Measurements from ENCODE around the gene LCORL.
"Not testable (repeated sequence)": the region's sequence is repeated elsewhere in the genome, so short reads cannot be mapped to it uniquely, and the experiment has no call there.

LCORL gene

DNA sequence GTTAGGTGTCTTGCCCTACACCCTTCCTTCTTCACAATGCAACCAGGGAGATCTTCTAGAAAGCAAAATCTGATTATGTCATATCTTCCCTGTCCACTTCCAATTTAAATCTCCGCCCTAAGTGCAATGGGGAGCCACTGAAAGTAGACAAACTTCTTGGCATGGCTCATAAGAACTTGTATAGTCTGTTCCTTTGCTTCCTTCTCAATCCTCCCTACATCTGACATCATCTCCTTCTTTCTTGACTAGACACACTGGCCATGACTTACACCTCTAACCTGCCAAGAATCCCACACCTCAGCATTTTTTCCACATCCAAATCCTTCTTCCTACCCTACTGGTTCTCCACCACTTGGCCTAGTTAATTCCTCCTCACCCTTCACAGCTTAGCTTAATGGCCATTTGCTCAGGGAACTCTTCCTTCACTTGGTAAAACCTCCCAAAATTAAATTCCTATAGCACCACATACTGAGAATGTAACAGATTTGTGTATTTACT is 155.6 kb downstream of the LCORL start:
- Histone ChIP-seq H3K36me3 (replicated peaks; ENCODE audit: insufficient read depth, low read length) (no peaks in the 10 kb centered on the region), H3K27ac (ENCODE audit: low read length) (no peak overlapping the region), H3K4me2 (ENCODE audit: low read depth, low read length) (no peak overlapping the region), H3F3A (ENCODE audit: insufficient read depth, low read length) (no peaks in the 10 kb centered on the region), H3K9me3 (replicated peaks; ENCODE audit: insufficient read depth, low read length) (no peaks in the 10 kb centered on the region), H4K20me1 (ENCODE audit: insufficient read depth, low read length) (no peaks in the 10 kb centered on the region), H3K9me2 (replicated peaks; ENCODE audit: insufficient read depth, low read length) (no peaks in the 10 kb centered on the region), H3K79me2 (ENCODE audit: low read length) (no peaks in the 10 kb centered on the region), H3K4me1 (ENCODE audit: low read length) (no peaks in the 10 kb centered on the region), H3K27me3 (replicated peaks; ENCODE audit: insufficient read depth, low read length) (no peaks in the 10 kb centered on the region), H3K9ac (ENCODE audit: low read length) (no peak overlapping the region), H2AFZ (ENCODE audit: low read length) (no peak overlapping the region), H3K4me3 (ENCODE audit: low read length) (no peak overlapping the region)
- TF ChIP-seq EZH2 (optimal IDR thresholded peaks at IDR 0.05; ENCODE audit: low read depth, low read length) (no peak), EZH2phosphoT487 (IDR thresholded peaks at IDR 0.05; ENCODE audit: low read length) (no peak)
- TF ChIP-seq, protein P1, sequence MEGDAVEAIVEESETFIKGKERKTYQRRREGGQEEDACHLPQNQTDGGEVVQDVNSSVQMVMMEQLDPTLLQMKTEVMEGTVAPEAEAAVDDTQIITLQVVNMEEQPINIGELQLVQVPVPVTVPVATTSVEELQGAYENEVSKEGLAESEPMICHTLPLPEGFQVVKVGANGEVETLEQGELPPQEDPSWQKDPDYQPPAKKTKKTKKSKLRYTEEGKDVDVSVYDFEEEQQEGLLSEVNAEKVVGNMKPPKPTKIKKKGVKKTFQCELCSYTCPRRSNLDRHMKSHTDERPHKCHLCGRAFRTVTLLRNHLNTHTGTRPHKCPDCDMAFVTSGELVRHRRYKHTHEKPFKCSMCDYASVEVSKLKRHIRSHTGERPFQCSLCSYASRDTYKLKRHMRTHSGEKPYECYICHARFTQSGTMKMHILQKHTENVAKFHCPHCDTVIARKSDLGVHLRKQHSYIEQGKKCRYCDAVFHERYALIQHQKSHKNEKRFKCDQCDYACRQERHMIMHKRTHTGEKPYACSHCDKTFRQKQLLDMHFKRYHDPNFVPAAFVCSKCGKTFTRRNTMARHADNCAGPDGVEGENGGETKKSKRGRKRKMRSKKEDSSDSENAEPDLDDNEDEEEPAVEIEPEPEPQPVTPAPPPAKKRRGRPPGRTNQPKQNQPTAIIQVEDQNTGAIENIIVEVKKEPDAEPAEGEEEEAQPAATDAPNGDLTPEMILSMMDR (IDR thresholded peaks at IDR 0.05; ENCODE audit: low read length): no peak
- DNase-seq: no peak

DNA sequence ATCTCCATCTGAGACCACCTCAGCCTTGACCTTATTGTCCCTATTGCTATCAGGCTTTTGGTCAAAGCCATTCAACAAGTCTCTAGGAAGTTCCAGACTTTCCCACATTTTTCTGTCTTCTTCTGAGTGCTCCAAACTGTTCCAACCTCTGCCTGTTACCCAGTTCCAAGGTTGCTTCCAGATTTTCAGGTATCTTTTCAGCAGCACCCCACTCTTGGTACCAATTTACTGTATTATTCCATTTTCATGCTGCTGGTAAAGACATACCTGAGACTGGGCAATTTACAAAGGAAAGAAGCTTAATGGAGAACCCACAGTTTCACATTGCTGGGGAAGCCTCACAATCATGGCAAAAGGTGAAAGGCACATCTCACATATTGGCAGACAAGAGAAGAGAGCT is 159.6 kb downstream of the LCORL start:
- not testable (repeated sequence) for H3K27me3 ChIP-seq (replicated peaks; ENCODE audit: insufficient read depth, low read length); H3K36me3 ChIP-seq (replicated peaks; ENCODE audit: insufficient read depth, low read length); H3K79me2 ChIP-seq (ENCODE audit: low read length); H3K9me2 ChIP-seq (replicated peaks; ENCODE audit: insufficient read depth, low read length); H3K27ac ChIP-seq (ENCODE audit: low read length); H2AFZ ChIP-seq (ENCODE audit: low read length); H4K20me1 ChIP-seq (ENCODE audit: insufficient read depth, low read length); H3K4me3 ChIP-seq (ENCODE audit: low read length); H3K4me1 ChIP-seq (ENCODE audit: low read length); DNase-seq; H3K9me3 ChIP-seq (replicated peaks; ENCODE audit: insufficient read depth, low read length); H3F3A ChIP-seq (ENCODE audit: insufficient read depth, low read length); H3K4me2 ChIP-seq (ENCODE audit: low read depth, low read length); H3K9ac ChIP-seq (ENCODE audit: low read length)

DNA sequence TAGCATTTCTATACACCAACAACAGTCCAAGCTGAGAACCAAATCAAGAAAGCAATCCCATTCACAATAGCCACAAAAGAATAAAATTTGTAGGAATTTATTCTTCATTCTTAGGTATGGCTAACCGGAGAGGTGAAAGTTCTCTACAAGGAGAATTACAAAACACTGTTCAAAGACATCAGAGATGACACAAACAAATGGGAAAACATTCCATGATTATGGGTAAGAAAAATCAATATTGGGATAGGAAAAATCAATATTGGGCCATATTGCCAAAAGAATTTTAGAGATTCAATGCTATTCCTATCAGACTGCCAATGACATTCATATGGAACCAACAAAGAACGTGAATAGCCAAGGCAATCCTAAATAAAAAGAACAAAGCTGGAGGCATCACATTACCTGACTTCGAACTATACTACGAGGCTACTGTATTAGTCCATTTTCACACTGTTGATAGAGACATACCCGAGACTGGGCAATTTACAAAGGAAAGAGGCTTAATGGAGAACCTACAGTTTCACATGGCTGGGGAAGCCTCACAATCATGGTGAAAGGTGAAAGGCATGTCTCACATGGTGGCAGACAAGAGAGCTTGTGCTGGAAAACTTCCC is 161.7 kb downstream of the LCORL start:
- no peaks in the 10 kb centered on the region for H3K79me2 ChIP-seq (ENCODE audit: low read length)
- no peak for TF ChIP-seq EZH2 (optimal IDR thresholded peaks at IDR 0.05; ENCODE audit: low read depth, low read length)
- TF ChIP-seq, protein P1 (IDR thresholded peaks at IDR 0.05; ENCODE audit: low read length): no peak
- TF ChIP-seq EZH2phosphoT487 (IDR thresholded peaks at IDR 0.05; ENCODE audit: low read length): no peak
- no peaks in the 10 kb centered on the region for H3K36me3 ChIP-seq (replicated peaks; ENCODE audit: insufficient read depth, low read length)
- no peaks in the 10 kb centered on the region for H3K4me1 ChIP-seq (ENCODE audit: low read length)
- H3F3A ChIP-seq (ENCODE audit: insufficient read depth, low read length): no peaks in the 10 kb centered on the region
- no peak overlapping the region for H3K4me2 ChIP-seq (ENCODE audit: low read depth, low read length)
- no peak overlapping the region for H2AFZ ChIP-seq (ENCODE audit: low read length)
- no peaks in the 10 kb centered on the region for H3K9me3 ChIP-seq (replicated peaks; ENCODE audit: insufficient read depth, low read length)
- no peak for DNase-seq
- H3K9ac ChIP-seq (ENCODE audit: low read length): no peak overlapping the region
- H4K20me1 ChIP-seq (ENCODE audit: insufficient read depth, low read length): no peaks in the 10 kb centered on the region
- H3K27ac ChIP-seq (ENCODE audit: low read length): no peak overlapping the region
- no peaks in the 10 kb centered on the region for H3K27me3 ChIP-seq (replicated peaks; ENCODE audit: insufficient read depth, low read length)
- no peaks in the 10 kb centered on the region for H3K9me2 ChIP-seq (replicated peaks; ENCODE audit: insufficient read depth, low read length)
- no peak overlapping the region for H3K4me3 ChIP-seq (ENCODE audit: low read length)

DNA sequence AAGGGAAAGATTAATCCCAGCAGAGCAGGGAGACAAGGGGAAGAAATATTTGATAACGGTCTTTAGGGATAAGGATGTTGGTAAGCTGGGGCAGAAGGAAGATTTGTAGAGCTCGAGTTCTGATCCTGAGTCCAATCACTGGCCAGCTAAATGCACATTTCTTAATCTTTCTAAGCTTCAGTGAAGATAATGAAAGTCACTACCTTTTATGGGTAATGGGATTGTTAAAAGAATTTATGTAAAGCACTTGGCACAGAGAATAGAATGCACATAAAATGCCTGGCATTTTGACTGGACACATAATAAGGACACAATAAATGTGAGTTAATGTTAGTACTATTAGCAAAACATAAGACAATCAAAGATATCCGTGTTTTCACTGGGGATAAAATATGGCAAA is 167.5 kb downstream of the LCORL start:
- Histone ChIP-seq H3K4me3 (ENCODE audit: low read length) (no peak overlapping the region), H4K20me1 (ENCODE audit: insufficient read depth, low read length) (no peaks in the 10 kb centered on the region), H3K9me3 (replicated peaks; ENCODE audit: insufficient read depth, low read length) (no peaks in the 10 kb centered on the region), H3F3A (ENCODE audit: insufficient read depth, low read length) (no peaks in the 10 kb centered on the region; the same call in 1 of the 2 replicates), H3K27ac (ENCODE audit: low read length) (no peak overlapping the region), H3K36me3 (replicated peaks; ENCODE audit: insufficient read depth, low read length) (no peaks in the 10 kb centered on the region), H2AFZ (ENCODE audit: low read length) (no peak overlapping the region), H3K27me3 (replicated peaks; ENCODE audit: insufficient read depth, low read length) (no peaks in the 10 kb centered on the region), H3K4me2 (ENCODE audit: low read depth, low read length) (no peak overlapping the region), H3K79me2 (ENCODE audit: low read length) (no peaks in the 10 kb centered on the region), H3K4me1 (ENCODE audit: low read length) (no peaks in the 10 kb centered on the region), H3K9me2 (replicated peaks; ENCODE audit: insufficient read depth, low read length) (no peaks in the 10 kb centered on the region), H3K9ac (ENCODE audit: low read length) (no peak overlapping the region)
- TF ChIP-seq, protein P1 (IDR thresholded peaks at IDR 0.05; ENCODE audit: low read length): no peak
- TF ChIP-seq EZH2 (optimal IDR thresholded peaks at IDR 0.05; ENCODE audit: low read depth, low read length): no peak
- no peak for TF ChIP-seq EZH2phosphoT487 (IDR thresholded peaks at IDR 0.05; ENCODE audit: low read length)
- no peak for DNase-seq

Measured in MM.1S (cell line).